Heart left ventricle (tissue), 16 donors: ENCODE data around the gene LMF1. TPM values are rescaled to one million over a fixed set of nuclear protein-coding genes. Genes with fewer than 3 reads are reported as not detected.

Experiments
- ATAC-seq, 4 donors: fragments of 200-7000 bp; cut with Tn5 transposase; one replicate each; pipeline ENCODE4 v1.9.1; 2020 to 2022; ENCODE audit warnings: moderate library complexity in 4 of 4, mild to moderate bottlenecking in 3 of 4, moderate number of reproducible peaks in 1 of 4
- DNase-seq, 5 donors: peaks; one replicate each; pipeline ENCODE4 v3.0.0-alpha.2; 2020
- H3K27ac ChIP-seq, 12 donors: fragments of 200-600 bp; sonication (generic) in 4 of 12; one replicate each; pipeline versions ENCODE4 v1.5.0 to v1.8.0; 2016 to 2022; ENCODE audit warnings: mild to moderate bottlenecking in 2 of 12
- H3K27me3 ChIP-seq, 9 donors: fragments of 200-600 bp; sonication (generic) in 2 of 9; one replicate each; pipeline versions ENCODE4 v1.5.1 to v1.8.0; 2016 to 2022; ENCODE audit warnings: mild to moderate bottlenecking in 3 of 9
- H3K36me3 ChIP-seq, 9 donors: fragments of 200-600 bp; sonication (generic) in 2 of 9; one replicate each; pipeline versions ENCODE4 v1.5.0 to v1.8.0; 2018 to 2022; ENCODE audit warnings: mild to moderate bottlenecking in 2 of 9
- H3K4me1 ChIP-seq, 12 donors: fragments of 200-600 bp; sonication (generic) in 4 of 12; one replicate each; pipeline versions ENCODE4 v1.5.0 to v1.8.0; 2016 to 2022; ENCODE audit warnings: mild to moderate bottlenecking in 3 of 12
- H3K4me3 ChIP-seq, 12 donors: fragments of 200-600 bp; sonication (generic) in 4 of 12; one replicate each; pipeline versions ENCODE4 v1.5.0 to v1.8.0; 2017 to 2022; ENCODE audit warnings: mild to moderate bottlenecking in 9 of 12, moderate library complexity in 4 of 12
- H3K9me3 ChIP-seq, 12 donors: fragments of 200-600 bp; sonication (generic) in 4 of 12; one replicate each; pipeline versions ENCODE4 v1.5.0 to v1.8.0; 2016 to 2022; ENCODE audit warnings: mild to moderate bottlenecking in 1 of 12
- POLR2A ChIP-seq, 2 donors: fragments of 450-650 bp; IDR thresholded peaks; one replicate each; pipeline ENCODE4 v1.6.1; 2017; ENCODE audit warnings: antibody characterized with exemption in 2 of 2, mild to moderate bottlenecking in 2 of 2, moderate library complexity in 2 of 2
- WGBS, 4 donors: extraction: QIAGEN DNeasy Blood & Tissue Kit in 2 of 4; methylation state at CpG; one replicate each; pipeline versions ENCODE4 v1.1.5 to v1.1.7; 2013 to 2018; 5-methylcytosine and 5-hydroxymethylcytosine counted together
- intact Hi-C, 10 donors: fragments of 100-400 bp; cut with DNase I; formaldehyde crosslinking; loops; one replicate each; pipeline versions ENCODE4 v1.11.1 to v1.14.2; 2022
- polyA plus RNA-seq, 2 donors: library from polyadenylated mRNA; stranded (reverse); fragments of 200-250 nt; gene quantifications; one replicate each; pipeline ENCODE4 v1.2.3, GENCODE V29; 2013
- total RNA-seq, 9 donors: library from RNA; depleted of rRNA in 2 of 9; stranded (reverse); fragments of >200 nt in 2 of 9; fragmentation: NEBNext Ultra II Directional in 3 of 9; extraction: Animal tissue kit (Norgen Biotek cat#: 25700) in 3 of 9; gene quantifications; one replicate each; pipeline versions ENCODE4 v1.1.0 to v1.2.4, GENCODE V29; 2016 to 2023
- TF ChIP-seq, protein P1 (sequence below), 12 donors: fragments of 200-600 bp; sonication (generic) in 4 of 12; IDR thresholded peaks; one replicate each; pipeline versions ENCODE4 v1.5.0 to v1.8.0; 2018 to 2022; ENCODE audit warnings: antibody characterized with exemption in 12 of 12, mild to moderate bottlenecking in 5 of 12
- donor health status: ischemic (EF 13 %, LVEDD 7.1; RV severe dilation, severe dysfunction).
- donor health status: healthy with polysubstance abuse.
- donor health status: DM: no; HTN: yes; CAD: no.
- donor health status: DM: no; HTN: no; CAD: no.
- donor health status: ischemic (EF 25% LVEDD 6.9; RV normal size, moderate dysfunction).
- donor health status: ischemic (EF 25% LVEDD 5.7; RV mildly dilated, moderate dysfunction).
- donor health status: healthy.
- donor health status: DM: yes; HTN: yes; CAD: no.
- donor health status: ischemic (EF 35%, LVEDD 5.7; RV mildly dilated, moderate dysfunction).
- donor health status: nonischemic (EF 11% LVEDD 7.7; RV severe dilation, severe dysfunction).
- donor health status: DM: yes; HTN: yes; CAD: no.
- donor health status: PGD.
- donor health status: ischemic (EF 29% LVEDD 5.4; RV normal size, mild dysfunction).
- donor health status: nonischemic (EF 23%, LVEDD 6.1; RV moderate dilation, normal function).

LMF1 gene
- total and polyA plus RNA-seq, 11 donors, result 4.3 to 19.2 (median 7.1) TPM

DNA sequence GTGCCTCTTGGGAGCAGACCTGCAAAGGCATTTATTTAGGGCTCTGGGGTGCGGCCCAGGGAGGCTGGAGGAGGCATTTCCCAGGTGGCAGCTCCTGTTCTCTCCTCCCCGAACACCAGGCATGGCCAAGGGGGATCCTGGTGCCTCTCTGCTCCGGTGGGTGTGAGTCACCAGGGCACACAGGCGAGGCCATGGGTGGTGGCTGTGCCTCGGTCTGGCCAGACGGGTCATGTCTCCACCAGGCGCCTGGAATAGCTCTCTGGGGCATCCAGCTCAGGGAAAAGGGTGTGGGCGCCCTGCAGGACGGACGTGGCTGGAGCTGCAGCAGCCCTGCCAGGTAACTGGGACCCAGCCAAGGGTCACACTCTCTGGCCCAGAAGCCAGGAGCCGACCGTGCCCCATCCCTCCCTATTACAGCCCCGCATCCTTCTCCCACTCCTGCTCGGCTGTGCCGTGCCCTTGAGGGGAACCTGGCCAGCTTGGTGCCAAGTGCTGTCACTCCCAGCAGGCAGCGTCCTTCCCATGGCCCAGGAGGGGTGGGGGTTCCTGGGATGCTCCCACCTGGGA, 36.6 kb upstream of the LMF1 start:
- no peaks in the 10 kb centered on the region for H3K9me3 ChIP-seq
- ATAC-seq (no peak), DNase-seq (no peak)
- no peak overlapping the region for H3K27ac ChIP-seq
- no peaks in the 10 kb centered on the region for H3K36me3 ChIP-seq
- peaks cover 0 to 7% (median 0%) of the 10 kb centered on the region in 12 donors for H3K4me1 ChIP-seq
- 62 to 71% (median 69%) methylated on average over 8 to 16 of the region's 16 CpGs for WGBS, 4 donors
- intact Hi-C loops, result no loop called here
- peaks cover 0 to 36% (median 0%) of the 10 kb centered on the region in 9 donors for H3K27me3 ChIP-seq
- TF ChIP-seq, protein P1, sequence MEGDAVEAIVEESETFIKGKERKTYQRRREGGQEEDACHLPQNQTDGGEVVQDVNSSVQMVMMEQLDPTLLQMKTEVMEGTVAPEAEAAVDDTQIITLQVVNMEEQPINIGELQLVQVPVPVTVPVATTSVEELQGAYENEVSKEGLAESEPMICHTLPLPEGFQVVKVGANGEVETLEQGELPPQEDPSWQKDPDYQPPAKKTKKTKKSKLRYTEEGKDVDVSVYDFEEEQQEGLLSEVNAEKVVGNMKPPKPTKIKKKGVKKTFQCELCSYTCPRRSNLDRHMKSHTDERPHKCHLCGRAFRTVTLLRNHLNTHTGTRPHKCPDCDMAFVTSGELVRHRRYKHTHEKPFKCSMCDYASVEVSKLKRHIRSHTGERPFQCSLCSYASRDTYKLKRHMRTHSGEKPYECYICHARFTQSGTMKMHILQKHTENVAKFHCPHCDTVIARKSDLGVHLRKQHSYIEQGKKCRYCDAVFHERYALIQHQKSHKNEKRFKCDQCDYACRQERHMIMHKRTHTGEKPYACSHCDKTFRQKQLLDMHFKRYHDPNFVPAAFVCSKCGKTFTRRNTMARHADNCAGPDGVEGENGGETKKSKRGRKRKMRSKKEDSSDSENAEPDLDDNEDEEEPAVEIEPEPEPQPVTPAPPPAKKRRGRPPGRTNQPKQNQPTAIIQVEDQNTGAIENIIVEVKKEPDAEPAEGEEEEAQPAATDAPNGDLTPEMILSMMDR (IDR thresholded peaks at IDR 0.05), result no peak
- no peak for TF ChIP-seq POLR2A (IDR thresholded peaks at IDR 0.05)
- H3K4me3 ChIP-seq, result no peak overlapping the region

DNA sequence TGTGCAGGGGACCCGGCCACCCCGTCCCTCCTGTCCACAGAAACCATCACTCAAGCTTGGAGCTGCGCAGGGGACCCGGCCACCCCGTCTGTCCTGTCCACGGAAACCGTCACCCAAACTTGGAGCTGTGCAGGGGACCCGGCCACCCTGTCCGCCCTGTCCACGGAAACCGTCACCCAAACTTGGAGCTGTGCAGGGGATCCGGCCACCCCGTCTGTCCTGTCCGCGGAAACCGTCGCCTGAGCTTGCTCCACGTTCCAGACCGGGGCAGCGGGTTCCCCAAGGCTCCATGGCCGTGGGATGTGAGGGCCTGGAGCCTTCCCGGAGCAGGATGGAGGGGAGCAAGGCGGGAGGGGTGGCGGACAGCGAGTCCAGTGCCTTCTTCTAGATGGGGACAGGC, 36.0 kb upstream of the LMF1 start:
- H3K36me3 ChIP-seq, result no peaks in the 10 kb centered on the region
- no peaks in the 10 kb centered on the region for H3K9me3 ChIP-seq
- H3K27me3 ChIP-seq, result peaks cover 0 to 40% (median 0%) of the 10 kb centered on the region in 9 donors
- intact Hi-C loops, result no loop called here
- ATAC-seq (no peak), DNase-seq (no peak)
- H3K4me3 ChIP-seq, result no peak overlapping the region
- peaks cover 0 to 7% (median 0%) of the 10 kb centered on the region in 12 donors for H3K4me1 ChIP-seq
- no peak overlapping the region for H3K27ac ChIP-seq
- 89 to 94% (median 90%) methylated on average over 20 to 25 of the region's 25 CpGs for WGBS, 4 donors
- TF ChIP-seq, protein P1 (IDR thresholded peaks at IDR 0.05), result no peak
- no peak for TF ChIP-seq POLR2A (IDR thresholded peaks at IDR 0.05)

DNA sequence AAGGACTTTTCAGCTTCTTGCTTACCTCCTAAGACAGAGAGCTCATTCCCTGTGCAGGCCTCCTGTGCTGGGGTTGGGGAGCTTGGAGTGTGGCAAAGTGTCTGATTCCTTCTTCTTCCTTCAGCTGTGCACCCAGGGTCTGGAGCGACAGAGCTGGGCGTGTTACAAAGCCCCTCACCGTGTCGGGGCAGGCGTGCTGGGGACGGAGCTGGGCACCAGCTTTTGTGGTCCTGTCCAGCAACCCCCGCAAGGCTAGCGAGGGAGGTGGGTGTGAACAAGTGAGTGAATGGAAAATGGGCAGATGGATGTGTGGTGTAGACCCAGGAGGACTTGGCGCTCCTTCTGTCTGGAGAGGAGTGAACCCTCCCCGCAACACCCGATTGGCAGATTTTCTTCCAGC, 34.5 kb upstream of the LMF1 start:
- Histone ChIP-seq H3K4me3 (no peak overlapping the region), H3K9me3 (no peaks in the 10 kb centered on the region), H3K27ac (no peak overlapping the region), H3K36me3 (no peaks in the 10 kb centered on the region), H3K4me1 (peaks cover 0 to 7% (median 0%) of the 10 kb centered on the region in 12 donors), H3K27me3 (peaks cover 0 to 53% (median 0%) of the 10 kb centered on the region in 9 donors)
- DNase-seq, result no peak
- TF ChIP-seq, protein P1 (IDR thresholded peaks at IDR 0.05), result no peak
- no peak for TF ChIP-seq POLR2A (IDR thresholded peaks at IDR 0.05)
- intact Hi-C loops, result no loop called here
- ATAC-seq, result no peak
- 87 to 91% (median 90%) methylated on average over 11 of the region's 11 CpGs for WGBS, 4 donors

DNA sequence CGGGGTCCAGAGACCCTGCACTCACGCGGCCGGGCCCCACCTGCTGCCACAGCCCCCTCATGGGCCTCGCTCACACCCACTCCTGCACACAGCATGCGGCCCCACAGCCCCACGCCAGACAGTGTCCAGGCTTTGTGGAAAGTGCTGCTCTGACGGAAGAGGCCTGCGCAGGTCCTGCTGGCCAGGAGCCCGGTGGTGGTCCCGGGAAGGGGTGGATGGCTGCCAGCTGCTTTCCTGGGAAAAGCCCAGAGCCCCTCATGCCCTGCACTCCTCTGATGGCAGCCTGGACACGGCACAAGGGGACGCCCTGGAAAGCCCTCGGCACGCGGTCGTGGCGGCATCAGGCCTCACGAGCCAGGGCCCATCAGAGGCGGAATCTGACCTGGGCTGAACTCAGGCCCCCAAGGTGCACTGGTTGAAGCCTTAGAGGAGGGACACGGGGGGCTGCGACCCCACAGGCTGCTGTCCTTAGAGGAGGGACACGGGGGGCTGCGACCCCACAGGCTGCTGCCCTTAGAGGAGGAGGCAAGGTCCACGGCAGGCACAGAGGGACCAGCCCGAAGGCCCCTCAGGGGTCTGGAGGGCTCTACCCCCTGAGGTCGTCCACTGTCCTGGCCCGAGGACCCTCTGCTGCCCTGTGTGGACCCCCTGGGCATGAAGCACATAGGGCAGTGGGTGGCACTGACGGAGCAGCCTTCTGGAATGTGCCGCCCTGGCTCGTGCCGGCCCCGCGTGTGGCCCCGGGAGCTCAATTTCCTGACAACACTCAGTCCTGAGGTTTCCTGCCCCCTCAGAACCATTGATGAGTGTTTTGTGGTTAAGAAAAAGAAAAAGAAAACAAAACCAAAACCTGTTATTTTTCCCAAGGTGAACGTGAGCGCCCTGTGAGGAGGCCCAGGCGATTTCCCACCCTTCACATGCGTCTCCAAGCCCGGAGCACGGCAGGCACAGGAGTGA, 32.9 kb upstream of the LMF1 start:
- intact Hi-C loops, result no loop called here
- DNase-seq, result no peak
- 75 to 82% (median 79%) methylated on average over 27 to 41 of the region's 41 CpGs for WGBS, 4 donors
- Histone ChIP-seq H3K27me3 (peaks cover 0 to 44% (median 0%) of the 10 kb centered on the region in 9 donors), H3K4me1 (peaks cover 0 to 7% (median 0%) of the 10 kb centered on the region in 12 donors), H3K27ac (no peak overlapping the region), H3K9me3 (no peaks in the 10 kb centered on the region), H3K4me3 (no peak overlapping the region), H3K36me3 (no peaks in the 10 kb centered on the region)
- no peak for TF ChIP-seq POLR2A (IDR thresholded peaks at IDR 0.05)
- TF ChIP-seq, protein P1 (IDR thresholded peaks at IDR 0.05), result no peak
- ATAC-seq, result no peak
